Effector CD8-positive, alpha-beta T cell (primary cell): Measurements from ENCODE around the gene BCL11B.
A peak's percentile ranks its signal among the peaks of the same experiment; 100 is the strongest.

Experiments used
- DNase-seq: peaks from one replicate; lab custom pipeline; 2025; lab: John Stamatoyannopoulos, UW

The BCL11B gene

GRCh38 chr14:99287269-99287942, 15.4 kb upstream of the BCL11B start:
- no peak for DNase-seq

- no peak for DNase-seq
These were observed 14.8 kb upstream of the BCL11B start for GRCh38 chr14:99286761-99287160.

- no peak for DNase-seq
These were observed 12.4 kb upstream of the BCL11B start for GRCh38 chr14:99284254-99285004.

GRCh38 chr14:99282261-99283050, 10.5 kb upstream of the BCL11B start:
- no peak for DNase-seq

DNA sequence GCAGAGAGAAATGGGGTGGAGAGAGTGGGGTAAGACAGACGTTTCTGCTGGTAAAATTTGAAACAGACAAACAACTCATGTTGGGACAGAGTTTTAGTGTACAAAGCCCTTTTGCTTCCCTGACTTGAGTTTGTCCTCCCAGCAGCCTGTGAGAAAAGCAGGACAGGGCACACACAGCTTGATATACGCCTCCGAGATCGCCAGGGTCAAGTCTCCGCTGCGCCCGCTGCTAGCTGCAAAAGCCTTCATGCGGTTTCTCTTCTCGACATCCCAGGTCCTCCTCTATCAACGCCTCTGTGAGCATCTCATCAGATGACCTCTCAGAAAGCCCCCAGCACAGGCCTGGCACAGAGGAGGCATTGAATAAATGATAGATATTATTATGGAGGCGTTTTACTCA, 9.4 kb upstream of the BCL11B start:
- DNase-seq, result no peak

GRCh38 chr14:99280852-99281251, 8.9 kb upstream of the BCL11B start:
- DNase-seq, result no peak

GRCh38 chr14:99280066-99280731, 8.2 kb upstream of the BCL11B start:
- no peak for DNase-seq

DNA sequence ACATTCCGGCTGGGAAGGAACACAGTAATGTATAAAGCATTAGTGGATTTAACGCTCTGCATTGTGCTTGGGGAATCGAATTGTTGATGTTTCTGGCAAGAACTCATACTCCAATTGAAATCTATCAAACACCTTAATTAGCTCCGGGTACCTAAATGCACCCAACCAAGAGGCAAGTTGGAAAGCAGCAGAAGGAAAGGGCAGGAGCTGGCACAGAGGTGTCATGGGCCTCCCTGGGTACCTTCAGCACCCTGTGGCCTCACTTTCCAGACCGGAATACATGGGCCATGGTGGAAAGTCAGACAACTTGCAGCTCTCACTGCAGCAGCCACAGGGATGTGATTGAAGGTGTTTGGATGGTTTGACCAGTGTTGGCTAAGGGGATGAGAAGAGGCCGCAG, 6.8 kb upstream of the BCL11B start:
- DNase-seq, result no peak

GRCh38 chr14:99277530-99277929, 5.5 kb upstream of the BCL11B start:
- no peak for DNase-seq

- no peak for DNase-seq
These were observed 4.5 kb upstream of the BCL11B start for GRCh38 chr14:99276482-99276881.

GRCh38 chr14:99275222-99275584, 3.2 kb upstream of the BCL11B start:
- DNase-seq, result no peak

DNA sequence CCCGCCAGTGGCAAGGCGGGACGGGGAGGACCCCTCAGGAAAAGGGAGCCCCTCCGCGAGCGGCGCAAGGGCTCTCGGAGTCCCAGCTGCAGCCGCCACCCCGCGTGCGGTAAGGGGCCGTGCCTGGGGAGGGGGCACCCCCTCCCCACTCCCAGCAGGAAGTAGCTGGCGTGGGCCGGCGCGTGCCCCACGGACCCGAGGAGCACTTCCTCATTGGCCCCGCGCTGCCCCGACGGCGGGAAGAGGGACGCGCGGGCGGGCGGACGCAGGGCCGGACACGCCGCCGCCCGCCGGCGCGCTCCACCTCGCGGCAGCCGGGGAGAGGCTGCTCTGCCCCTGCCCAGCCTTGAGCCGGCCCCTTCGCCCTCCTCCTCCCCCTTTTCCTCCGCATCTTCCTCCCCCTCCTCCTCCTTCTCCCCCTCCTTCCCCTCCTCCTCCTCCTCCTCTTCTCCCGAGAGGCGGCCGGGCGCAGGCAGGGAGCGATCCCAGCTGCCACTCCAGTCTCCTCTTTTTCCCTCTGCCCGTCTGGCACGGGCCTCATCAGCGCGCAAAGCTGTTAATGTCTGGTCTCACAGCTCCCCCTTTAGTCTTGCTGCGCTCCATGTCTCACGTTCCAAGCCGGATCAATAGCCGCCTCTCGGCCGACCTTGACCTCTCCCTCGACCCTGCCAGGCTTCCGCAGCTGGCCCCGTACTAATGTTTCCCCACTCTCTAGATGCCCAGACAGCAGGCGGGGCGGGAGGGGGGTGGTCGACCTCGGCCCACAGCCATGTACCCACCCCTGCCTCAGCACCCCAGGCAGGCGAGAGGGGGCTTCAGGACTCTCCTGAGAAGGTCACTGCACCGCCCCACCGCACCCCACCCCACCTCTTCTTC, 2.6 kb upstream of the BCL11B start:
- no peak for DNase-seq

- DNase-seq, result no peak
These were observed 1.9 kb upstream of the BCL11B start for GRCh38 chr14:99273766-99274345.

DNA sequence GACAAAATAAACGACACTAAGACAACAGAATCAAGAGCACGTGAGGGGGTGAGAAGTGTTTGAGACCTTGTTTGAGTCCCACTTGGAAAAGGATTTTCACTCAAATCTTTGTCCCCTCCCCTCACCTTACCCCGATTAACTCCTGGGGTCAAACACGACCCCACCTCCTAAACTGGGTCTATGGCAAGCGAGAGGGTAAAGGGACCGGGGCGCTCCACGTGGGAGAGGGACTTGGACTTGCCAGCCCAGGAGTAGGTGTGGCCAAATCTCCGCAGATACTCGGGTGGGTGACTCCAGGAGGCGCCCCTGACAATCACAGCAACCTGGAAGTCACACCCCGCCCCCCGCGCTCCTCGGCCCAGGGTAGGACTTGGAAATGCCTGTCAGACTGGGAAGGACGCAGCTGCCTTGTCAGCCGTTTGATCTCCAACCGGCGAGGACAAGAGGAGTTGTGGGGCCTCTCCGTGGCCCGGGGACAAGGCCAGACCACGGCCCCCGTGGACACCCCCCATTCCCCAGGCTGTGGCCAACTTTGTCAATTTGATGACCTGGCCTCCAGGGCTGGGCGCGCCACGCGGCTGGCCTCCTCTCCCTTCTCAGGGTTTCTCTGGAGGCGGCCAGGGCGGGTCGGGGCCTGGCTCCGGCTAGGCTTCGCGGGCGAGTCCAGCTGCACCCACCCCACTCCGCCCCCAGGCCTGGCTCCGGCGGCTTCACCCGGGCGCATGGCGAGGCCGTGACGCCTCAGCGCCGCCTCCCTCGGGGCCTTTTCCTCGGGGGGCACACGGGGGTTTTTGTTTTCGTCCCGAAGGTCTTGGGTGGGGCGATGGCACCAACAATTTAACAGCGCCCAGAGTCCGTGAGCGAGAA, 1.1 kb upstream of the BCL11B start:
- peak; percentile 40 for DNase-seq

GRCh38 chr14:99272632-99272898, 568 bp upstream of the BCL11B start:
- no peak for DNase-seq

- DNase-seq, result no peak
These were observed 616 bp downstream of the BCL11B start for GRCh38 chr14:99271221-99271941.

- no peak for DNase-seq
These were observed 1.4 kb downstream of the BCL11B start for GRCh38 chr14:99270458-99271220.

- no peak for DNase-seq
These were observed 2.9 kb downstream of the BCL11B start for GRCh38 chr14:99268810-99269707.
